SW 1271 (cell line): Measurements from ENCODE around the gene TRMT10A.
A peak's percentile ranks its signal among the peaks of the same experiment; 100 is the strongest.

Experiments used
- DNase-seq, 2 experiments: peaks; one replicate each; lab custom pipeline; 2025; lab: John Stamatoyannopoulos, UW

The TRMT10A gene, protein sequence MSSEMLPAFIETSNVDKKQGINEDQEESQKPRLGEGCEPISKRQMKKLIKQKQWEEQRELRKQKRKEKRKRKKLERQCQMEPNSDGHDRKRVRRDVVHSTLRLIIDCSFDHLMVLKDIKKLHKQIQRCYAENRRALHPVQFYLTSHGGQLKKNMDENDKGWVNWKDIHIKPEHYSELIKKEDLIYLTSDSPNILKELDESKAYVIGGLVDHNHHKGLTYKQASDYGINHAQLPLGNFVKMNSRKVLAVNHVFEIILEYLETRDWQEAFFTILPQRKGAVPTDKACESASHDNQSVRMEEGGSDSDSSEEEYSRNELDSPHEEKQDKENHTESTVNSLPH

DNA sequence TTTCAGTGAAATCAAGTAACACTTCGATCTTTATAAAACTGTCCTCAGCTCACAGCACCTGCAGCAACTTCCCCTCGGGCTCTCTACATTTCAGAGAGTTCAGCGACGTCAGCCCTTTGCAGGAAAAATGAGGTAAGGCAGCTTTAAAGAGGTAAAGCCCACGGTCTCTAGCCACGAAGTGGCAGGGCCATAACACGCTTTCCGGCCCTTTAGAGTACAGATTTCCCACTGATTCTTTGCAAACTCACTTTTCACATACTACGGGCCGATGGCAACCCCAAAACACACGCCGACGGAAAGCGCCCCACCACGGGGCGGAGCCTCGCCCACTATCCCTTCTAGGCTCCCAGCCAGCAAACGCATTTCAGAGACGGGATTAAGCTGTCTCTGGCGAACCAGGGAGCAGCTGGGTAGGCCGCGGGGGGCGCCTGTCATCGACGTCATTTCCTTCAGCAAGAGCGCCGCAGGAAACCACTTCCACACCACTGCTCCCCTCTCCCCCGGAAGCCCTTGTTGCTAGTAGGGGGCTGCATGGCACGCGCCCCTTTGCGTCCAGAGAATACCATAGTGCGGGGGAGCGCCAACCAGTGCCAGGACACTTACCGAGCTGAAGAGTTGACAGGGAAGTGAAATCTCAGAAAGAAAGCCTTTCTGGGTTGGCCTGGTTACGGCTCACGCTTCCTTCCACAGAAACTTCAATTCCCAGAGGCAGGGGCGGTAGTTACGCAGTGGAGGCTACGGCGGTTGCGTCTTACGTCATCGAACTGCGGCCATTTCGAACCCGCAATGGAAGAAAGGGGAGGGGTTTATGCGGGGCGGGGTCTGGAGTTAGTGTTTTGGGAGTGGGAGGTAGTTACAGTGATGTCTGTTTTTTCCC lies at the start of gene TRMT10A:
Gene TRMT10A (minus strand): TSS at position 730 of the 877 bp plus-strand sequence. CDS start 4,701 bp downstream, outside the sequence.
- DNase-seq = peak; percentile 82 to 92

DNA sequence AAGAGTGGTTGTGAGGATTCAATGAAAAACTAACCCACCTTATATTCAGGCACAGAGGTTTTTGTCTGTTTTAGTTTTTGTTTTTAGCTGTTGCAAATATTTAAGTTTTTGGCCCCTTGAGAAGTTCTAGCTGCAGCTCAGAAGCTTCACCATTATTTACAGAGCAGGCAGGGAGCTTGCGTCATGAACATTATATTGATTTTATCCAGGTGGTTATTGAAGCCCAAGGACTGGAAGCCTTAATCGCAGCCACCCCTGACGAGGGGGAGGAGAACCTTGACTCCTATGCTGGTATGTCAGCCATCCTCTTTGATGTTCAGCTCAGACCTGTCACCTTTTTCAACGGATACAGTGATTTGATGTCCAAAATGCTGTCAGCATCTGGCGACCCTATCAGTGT lies 48.9 kb upstream of the TRMT10A start:
- DNase-seq = no peak

DNA sequence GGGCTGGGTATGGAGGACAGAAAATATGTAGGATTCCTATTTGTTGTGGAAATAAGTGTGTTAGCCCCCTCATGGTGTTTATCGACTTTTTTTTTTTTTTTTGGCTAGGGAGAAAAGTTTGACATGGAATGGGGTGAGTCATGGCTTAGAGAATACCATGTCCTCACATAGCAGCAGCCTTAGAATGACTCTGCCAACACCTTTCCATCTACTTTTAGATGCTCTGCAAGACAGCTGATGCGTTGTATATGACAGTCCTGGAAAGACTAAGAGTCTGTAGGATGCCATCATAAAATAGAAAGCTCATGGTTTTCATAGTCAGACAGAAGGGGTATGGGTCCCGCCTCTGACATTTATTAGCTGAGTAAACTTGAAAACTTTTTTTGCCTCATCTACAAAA lies 48.4 kb upstream of the TRMT10A start:
- DNase-seq = no peak

DNA sequence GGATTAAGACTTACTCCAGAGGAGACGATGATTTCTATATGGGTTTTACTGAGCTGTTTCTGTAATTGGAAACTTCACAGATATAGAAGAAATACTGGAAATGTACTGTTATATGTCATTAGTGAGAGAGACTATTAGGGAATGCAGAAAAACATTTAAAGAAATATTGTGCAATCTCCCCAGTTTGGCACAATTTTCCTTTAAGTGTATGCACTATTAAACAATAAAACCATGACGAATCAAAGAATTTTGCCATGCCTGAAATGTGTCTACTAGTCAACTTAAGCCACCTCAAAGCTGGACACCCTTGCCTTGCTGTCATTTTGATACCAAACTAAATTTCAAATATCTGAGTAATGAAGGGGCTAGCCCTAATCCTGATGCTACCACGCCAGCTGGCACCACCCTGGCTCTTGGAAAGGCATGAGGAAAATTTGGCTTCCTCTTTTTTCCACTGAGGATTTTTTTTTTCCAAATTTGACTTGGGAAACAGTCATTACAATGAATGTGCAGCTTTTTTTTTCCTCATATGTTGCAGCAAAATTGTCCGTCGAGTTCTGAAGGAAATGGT lies 46.9 kb upstream of the TRMT10A start:
- no peak for DNase-seq

DNA sequence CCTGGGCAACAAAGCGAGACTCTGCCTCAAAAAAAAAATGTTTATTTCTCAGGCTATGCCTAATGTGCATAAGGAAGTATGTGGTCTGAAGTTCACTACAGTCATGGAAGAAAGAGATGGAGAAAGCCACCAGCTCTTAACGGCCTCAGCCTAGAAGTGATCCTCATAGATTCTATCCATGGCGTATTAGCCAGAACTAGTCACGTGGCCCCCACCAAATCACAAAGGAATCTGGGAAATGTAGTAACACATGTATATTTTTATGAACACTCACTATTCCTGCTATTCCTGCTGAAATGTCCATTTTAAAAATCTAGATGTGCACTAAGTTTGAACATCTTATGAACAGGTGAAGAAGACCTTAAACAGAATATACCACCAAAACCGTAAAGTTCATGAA lies 44.6 kb upstream of the TRMT10A start:
- DNase-seq = no peak

DNA sequence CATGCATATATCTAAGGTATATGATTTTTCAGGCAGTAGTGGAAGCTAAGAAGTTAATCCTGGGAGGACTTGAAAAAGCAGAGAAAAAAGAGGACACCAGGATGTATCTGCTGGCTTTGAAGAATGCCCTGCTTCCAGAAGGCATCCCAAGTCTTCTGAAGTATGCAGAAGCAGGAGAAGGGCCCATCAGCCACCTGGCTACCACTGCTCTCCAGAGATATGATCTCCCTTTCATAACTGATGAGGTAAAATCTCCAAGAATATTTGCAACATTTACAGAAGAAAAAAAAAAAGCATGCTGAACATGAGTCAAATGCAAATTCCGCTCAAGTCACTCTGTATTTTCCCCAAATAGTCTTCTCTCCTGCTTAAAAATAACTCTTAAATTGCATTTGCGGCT lies 42.9 kb upstream of the TRMT10A start:
- no peak for DNase-seq

DNA sequence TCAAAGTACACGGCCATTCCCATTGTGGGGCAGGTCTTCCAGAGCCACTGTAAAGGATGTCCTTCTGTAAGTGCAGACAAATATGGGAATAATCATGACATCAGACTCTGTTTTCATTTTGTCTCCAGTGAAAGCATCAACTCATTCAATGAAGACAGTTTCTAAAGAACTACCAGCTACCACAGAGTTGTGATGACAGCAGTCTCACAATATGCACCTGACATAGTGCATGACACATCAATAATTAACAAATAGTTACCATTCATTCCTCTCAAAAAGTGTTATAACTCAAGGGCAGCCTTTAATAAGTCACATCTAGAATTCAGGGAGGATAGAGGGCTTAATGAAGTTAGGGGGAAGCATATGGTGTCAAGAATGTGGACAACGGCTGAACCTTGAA lies 31.0 kb upstream of the TRMT10A start:
- no peak for DNase-seq

DNA sequence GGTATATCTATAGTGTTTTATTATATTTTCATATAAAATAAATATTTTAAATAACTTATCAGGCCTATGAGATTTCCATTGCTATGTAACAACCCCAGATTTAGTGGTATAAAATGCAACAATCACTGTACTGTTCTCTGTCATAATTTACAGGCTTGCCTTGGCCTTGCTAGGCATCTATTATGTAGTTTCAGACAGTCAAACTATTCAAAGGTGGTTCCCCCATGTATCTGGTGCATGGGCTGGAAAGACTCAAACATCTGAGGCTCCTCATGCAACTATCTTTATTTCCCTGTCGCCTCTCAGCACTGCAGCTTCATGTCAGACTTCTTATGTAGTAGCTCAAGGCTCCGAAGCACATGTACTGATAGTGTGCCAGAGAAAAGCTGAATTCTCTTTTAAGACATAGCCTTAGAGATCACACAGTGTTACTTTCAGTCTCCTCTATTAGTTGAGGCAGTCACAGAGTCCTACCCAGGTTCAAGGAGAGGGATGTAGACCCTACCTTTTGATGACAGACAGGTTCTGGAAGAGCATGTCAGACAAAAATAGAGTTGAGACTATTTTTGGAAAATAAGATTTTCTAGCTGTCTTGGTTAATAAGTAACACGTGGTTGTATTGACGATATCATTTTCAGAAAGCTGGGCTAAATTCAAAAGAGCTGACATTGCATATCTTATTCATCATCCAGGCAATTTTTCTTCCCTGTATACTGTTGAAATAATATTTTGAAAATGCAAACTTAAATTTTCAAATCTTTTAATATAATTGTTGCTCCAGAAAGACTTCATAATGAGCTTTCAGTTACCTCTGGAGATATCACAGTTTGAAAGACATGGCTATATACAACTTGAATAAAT lies 30.2 kb upstream of the TRMT10A start:
- DNase-seq = no peak

DNA sequence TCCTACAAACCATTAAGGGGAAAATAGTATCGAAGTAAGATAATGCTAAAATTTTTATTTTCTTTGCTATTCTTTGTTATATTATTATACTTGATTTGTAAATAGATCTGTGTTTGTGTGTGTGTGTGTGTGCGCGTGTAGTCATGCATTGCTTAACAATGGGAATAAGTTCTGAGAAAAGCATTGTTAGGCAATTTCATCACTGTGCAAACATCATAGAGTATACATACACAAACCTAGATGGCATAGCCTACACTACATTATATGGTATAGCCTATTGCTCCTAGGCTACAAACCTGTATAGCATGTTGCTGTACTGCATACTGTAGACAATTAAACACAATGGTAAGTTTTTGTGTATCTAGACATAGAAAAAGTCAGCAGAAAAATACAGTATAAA lies 27.9 kb upstream of the TRMT10A start:
- no peak for DNase-seq

DNA sequence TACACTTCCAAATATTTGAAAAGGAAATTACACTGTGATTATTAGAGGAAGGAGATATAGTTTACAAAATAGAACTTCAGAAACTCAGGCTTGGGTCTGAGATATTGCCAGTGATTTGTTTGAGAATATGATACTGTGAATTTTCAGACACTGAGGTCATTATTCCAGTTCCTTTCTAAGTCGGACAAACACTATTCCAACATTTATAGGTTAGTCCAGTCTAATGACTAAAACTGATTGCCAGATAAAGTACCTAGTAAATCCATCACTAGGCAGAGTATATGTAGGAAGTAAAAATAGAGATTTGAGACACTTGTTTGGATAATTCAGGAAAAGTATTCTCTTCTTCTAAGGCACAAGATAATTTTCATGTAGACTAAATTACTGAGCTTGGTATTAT lies 24.0 kb upstream of the TRMT10A start:
- no peak for DNase-seq

DNA sequence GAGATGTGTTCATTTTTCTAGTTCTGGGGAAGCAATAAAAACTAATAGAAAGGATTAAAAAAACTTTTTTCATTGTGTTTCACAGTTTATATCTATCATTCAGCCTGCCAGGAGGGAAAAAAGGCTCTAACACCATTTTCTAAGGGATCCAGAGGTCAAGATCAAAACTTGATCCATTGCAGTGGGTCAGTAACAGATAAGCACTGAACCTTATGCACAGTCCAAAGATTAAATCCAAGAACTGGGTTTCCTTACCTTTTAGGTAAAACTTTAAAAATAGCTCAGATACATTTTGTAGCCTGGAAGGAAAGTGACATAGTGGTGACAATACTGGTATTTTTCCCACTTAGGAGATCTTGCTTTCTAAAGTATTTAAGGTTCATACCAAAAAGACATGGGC lies 23.5 kb upstream of the TRMT10A start:
- DNase-seq = no peak

DNA sequence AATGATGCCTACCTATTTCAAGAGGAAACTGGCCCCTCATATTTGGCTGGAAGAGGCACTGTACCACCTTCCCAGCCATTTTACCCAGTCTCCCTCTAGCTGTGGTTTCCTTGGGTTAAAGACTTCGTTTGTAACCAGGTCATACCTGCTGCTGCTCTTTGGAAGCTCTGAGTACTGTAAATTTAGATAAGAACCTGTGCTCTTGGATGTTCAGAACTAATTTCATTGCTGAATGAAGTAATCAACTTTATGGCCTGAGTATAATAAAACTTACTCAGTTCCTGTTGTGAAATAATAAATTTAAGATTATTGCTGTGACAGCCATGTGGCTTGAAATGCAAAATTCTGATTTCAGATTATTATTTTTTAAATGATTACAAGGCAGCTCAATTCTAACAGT lies 23.0 kb upstream of the TRMT10A start:
- no peak for DNase-seq

DNA sequence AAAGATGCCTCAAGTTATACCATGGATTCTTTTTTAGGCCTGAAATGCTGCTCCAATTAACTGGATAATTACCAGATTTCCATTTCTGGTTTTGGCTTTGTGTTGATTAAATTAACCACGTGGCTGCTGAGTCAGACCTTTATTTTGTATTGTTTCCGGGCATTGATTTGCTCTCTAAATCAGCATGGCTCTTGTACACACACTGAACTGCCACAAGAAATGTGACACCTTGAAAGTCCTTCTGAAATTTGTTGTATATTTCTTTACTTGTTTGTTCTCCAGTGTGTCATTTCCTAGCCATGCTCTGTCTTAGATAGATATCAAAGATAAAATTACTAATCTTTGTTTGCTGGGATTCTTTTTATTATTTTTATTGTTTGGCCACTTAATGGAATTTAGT lies 22.5 kb upstream of the TRMT10A start:
- DNase-seq = no peak

DNA sequence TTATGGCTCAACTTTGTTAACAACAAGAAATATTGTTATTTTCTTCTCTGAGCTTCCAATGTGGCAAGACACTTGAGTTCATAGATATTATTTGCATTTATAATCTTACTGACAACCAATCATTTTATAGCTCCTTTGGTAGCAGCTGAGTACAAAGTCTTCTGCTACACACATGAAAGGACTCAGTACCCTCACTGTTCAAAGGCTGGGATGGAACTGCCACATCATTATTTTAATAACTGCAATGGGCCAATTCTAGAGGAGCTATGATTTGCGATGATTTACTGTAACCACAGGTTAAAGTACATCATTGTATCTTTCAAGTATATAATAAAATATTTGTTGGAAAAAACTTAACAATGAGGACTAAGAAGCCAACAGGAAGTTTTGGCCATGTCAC lies 21.7 kb upstream of the TRMT10A start:
- no peak for DNase-seq

DNA sequence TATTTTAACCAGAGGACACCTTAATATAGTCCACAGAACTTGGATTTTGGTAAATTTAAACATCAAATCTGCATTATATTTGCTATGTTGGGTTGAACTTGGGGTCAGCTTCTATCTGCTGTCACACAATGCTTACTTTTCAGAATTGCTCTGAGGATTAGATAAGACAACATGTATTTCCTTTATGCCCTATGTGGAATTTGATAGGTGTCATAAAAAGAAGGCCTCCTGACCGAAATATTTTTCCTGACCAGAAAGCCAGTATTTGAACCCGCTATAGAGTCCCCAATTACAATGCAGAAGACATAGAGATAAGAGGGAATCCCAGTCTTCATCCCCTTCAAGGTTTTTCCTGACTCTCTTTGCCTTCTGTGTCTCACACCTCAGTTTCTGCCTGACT lies 14.9 kb upstream of the TRMT10A start:
- DNase-seq = no peak

DNA sequence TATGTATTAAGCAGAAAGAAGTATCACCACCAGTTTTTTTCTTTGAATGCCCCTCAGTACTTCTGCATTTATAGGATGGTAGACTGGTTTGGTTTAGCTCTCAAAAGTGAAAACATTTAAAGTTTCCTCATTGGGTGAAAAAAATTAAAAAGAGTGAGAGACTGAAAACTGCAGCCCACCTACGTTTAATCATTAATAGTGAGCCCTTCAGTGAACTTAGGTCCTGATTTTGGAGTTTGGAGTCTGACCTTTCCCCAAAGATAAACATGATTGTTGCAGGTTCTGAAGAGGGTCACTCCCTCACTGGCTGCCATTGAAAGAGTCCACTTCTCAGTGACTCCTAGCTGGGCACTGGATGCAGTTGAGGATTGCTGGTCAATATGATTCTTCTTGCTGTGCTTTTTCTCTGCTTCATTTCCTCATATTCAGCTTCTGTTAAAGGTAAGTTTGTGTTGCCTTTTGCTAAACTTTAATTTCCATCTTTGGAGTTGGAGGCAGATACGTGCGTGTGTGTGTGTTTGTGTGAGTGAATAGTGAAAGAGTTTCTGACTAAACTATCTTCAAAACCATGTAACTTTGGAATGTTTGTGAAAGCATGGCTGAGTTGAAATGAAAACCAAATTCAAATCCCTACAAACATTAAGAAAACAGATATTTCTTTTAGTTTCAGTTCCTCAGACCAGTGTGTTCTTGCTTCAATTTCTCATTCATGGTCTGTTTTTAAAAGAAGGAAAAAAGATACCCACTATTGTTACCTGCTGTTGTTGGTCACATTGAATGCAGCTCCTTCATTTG lies 10.9 kb upstream of the TRMT10A start, which contains the start of gene MTTP:
Gene MTTP (plus strand): TSS at position 295 of the 795 bp plus-strand sequence. CDS start 86 bp downstream, at position 381.
- no peak for DNase-seq

DNA sequence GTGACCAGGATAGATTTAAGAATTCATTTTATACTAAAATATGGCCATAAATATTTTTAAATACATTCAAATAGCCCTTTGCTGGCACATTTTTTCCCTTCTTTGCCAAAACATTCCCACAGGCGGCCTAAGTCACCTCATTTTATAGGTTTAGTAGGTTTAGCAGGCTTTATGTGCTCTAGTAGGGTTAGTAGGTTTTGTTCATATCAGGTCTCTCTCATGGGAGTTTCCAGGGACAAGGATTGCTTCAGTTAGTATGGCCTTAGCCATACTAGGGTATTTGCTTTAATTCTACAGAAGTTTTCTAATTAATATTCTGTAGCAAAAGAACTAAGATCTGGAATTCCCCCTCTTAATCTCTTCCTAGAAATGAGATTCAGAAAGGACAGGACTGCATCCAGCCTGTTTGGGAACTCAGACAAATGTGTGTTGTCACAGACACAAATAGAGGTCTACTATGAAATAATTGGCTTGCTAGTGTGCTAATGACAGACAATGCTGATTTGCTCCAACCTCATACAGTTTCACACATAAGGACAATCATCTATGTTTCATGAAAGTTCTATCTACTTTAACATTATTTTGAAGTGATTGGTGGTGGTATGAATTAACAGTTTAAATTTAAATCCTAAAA lies 10.0 kb upstream of the TRMT10A start:
- no peak for DNase-seq

DNA sequence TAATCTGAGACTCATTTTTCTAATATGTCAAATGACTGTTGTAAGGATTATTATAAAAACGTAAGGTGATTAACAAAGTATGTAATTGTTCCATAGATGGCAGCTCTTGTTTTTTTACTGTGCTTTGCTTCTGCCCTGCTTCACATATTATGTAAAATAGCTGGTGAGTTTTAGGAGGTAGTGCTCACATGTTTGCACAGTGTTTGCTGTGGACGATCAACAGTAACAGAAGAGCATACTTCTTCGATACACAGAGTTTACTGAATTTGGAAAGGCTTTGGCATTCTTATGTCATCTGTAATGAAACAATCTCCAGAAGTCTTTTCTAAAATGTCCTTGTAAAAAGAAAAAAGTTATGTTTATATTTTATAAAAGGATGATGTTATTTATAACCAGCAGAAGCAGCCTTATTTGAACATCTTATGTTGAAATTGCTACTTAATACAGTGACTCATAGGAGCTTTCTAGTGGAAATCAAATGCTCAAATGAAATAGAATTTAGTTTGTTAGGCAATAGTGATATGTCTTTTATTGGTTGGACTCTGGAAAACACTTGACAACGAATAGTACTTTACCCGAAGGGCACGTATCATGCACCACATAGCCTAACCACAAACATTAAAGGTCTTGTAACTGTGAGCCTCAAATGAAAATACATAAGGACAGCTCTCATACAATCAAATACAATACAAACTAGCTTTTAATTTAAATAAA lies 8.8 kb upstream of the TRMT10A start:
- no peak for DNase-seq

DNA sequence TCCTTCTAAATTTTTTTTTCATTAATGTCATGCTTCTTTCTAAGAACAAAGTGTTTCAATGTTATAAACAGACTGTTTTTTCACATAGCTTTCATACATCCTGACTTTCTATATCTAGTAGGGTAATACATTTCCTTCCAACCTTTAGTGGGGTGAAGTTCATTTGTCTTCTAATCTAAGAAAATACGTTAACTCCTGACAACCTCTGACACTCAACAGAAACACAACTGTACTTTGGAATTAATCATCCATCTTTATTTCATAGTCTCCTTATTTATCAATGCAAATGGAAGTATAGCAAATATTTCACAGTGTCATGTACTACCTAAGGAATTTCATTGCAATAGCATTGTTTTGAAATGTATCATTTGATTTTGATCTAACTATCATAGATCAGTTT lies 8.0 kb upstream of the TRMT10A start:
- DNase-seq = no peak

DNA sequence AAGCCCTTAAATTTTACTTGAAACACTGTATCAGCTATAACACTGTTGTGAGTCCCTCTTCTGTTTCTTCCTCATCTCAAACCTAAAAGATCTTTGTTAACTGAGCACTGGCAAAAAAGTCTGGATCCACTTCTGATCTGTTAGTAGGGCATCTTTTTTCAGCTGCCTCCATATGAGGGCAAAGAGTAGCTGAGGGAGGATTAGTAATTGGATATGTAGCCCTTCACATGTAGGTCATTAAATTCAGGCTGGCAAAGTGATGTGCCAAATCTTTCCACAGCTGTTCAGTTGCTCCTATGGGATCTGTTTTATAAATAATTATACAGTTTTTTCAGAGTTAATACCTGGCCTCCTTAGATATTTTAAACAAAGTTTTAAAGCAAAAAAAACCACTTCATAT lies 1.1 kb upstream of the TRMT10A start:
- no peak for DNase-seq
